HUDEP-2 (cell line): ENCODE data around the gene HID1.

Experiments used
- DNase-seq, 76 experiments: peaks; one replicate each; lab custom pipeline; 2025; ENCODE audit not compliant: unreplicated experiment in 76 of 76; lab: John Stamatoyannopoulos, UW

The HID1 gene

GRCh38 chr17:74903671-74904070, 68.9 kb downstream of the HID1 start:
- no peak for DNase-seq

- no peak for DNase-seq
These were observed 69.5 kb downstream of the HID1 start for GRCh38 chr17:74903034-74903433.

DNA sequence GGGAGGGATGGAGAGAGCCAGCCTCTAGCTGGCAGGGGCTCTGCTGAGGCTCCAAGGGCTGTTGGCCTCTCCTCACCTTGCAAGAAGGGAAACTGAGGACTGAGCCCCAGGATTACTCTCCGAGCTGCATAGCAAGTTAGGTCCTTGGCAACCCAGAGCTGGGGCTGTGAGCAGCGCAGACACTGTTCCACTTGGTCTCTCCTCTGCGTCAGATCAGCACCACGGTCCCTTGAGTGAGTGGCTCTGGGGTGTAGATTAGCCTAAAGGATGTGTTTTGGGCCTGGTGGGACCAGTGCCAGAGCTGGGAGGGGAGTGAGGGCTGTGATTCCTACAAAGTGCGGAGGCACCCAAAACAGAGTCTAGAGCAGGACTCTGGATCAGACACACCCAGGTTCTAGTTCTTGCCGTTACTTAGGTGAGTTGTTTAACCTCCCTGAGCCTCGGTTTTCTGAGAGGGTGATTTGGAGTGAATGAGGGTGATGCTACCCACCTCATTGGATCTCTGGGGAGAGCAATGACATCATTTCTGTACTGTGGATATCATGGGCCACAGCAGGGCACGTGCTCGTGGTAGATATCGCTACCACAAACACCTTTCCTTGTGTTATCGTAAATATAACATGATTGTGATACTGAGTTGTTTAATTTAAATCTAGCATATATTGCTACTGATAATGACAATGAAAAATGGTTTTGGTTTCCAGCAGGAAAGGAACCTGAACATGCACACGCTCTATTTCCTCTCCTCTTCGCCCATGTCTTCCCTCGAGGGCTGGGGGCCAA, 71.0 kb downstream of the HID1 start:
- no peak for DNase-seq
